Activated CD4-positive, alpha-beta memory T cell treated with anti-CD3 and anti-CD28 coated beads, Interleukin-2, amount 10 ng/mL, durations not matched to agents 7 days and 5 days (primary cell): ENCODE measurements around the gene MRPL10. TPM values are rescaled to one million over a fixed set of nuclear protein-coding genes. Genes with fewer than 3 reads are reported as not detected.
A peak's percentile ranks its signal among the peaks of the same experiment; 100 is the strongest.

Experiments used
- CTCF ChIA-PET: fragments of 350-600 bp; sonication (Branson Sonifier 250); formaldehyde crosslinking; loops from one replicate; lab custom pipeline; 2021; ENCODE audit warnings: antibody characterized with exemption, inconsistent platforms; lab: Charles Lee
- POLR2A ChIA-PET: fragments of 350-600 bp; sonication (Branson Sonifier 250); formaldehyde crosslinking; loops from one replicate; lab custom pipeline; 2021; ENCODE audit warnings: antibody characterized with exemption; lab: Charles Lee
- DNase-seq: peaks from one replicate; pipeline ENCODE4 v3.0.0-alpha.2; 2020
- H3K27ac Mint-ChIP-seq: one replicate; pipeline ENCODE4 v1.8.0; 2021; ENCODE audit warnings: mild to moderate bottlenecking, mixed read lengths
- H3K27me3 Mint-ChIP-seq: one replicate; pipeline ENCODE4 v1.8.0; 2021; ENCODE audit warnings: mixed read lengths
- H3K36me3 Mint-ChIP-seq: one replicate; pipeline ENCODE4 v1.8.0; 2021; ENCODE audit warnings: low read depth, mixed read lengths
- H3K4me1 Mint-ChIP-seq: one replicate; pipeline ENCODE4 v1.8.0; 2021; ENCODE audit warnings: mixed read lengths
- H3K4me3 Mint-ChIP-seq: one replicate; pipeline ENCODE4 v1.8.0; 2021; ENCODE audit warnings: mild to moderate bottlenecking, mixed read lengths
- H3K9me3 Mint-ChIP-seq: one replicate; pipeline ENCODE4 v1.8.0; 2021; ENCODE audit warnings: mixed read lengths
- total RNA-seq, 2 experiments: library from RNA; stranded (reverse); gene quantifications; one replicate each; pipeline ENCODE4 v1.2.3, GENCODE V29; 2021

Gene MRPL10
- total RNA-seq, 2 experiments from 2014 or later: 91.5 to 95.7 TPM

GRCh38 chr17:47853616-47854015 is 22.3 kb upstream of the MRPL10 start:
- peaks cover 83% of the 10 kb centered on the region for H3K27me3 Mint-ChIP-seq
- POLR2A ChIA-PET: interaction anchor here (1.2 to 1.5 kb wide), 2 partner anchors 22 to 42 kb away, joined by 3 to 5 read pairs; partner anchors contain the start of genes LRRC46 and MRPL10

GRCh38 chr17:47852113-47852949 is 21.0 kb upstream of the MRPL10 start:
- ChIA-PET CTCF (interaction anchor here (14.7 kb wide), 1 partner anchor 36 kb away, joined by 411 read pairs; the partner anchor contains the start of gene SP2), POLR2A (interaction anchor here (0.9 to 1.5 kb wide), 2 partner anchors 38 to 43 kb away, joined by 3 to 5 read pairs; no protein-coding TSS in a partner anchor)
- Mint-ChIP-seq H3K36me3 (no peaks in the 10 kb centered on the region), H3K4me1 (peaks cover 15% of the 10 kb centered on the region), H3K27me3 (peaks cover 84% of the 10 kb centered on the region), H3K4me3 (no peak overlapping the region), H3K9me3 (no peaks in the 10 kb centered on the region), H3K27ac (no peak overlapping the region)
- no peak for DNase-seq

More at GRCh38 chr17:47853616-47854015, 22.3 kb upstream of the MRPL10 start:
- no peak for DNase-seq
- H3K27ac Mint-ChIP-seq: no peak overlapping the region
- CTCF ChIA-PET: interaction anchor here (14.7 kb wide), 1 partner anchor 35 kb away, joined by 411 read pairs; the partner anchor contains the start of gene SP2
- no peak overlapping the region for H3K4me3 Mint-ChIP-seq
- H3K36me3 Mint-ChIP-seq: no peaks in the 10 kb centered on the region
- H3K9me3 Mint-ChIP-seq: no peaks in the 10 kb centered on the region
- peaks cover 15% of the 10 kb centered on the region for H3K4me1 Mint-ChIP-seq

GRCh38 chr17:47851764-47852112 is 20.4 kb upstream of the MRPL10 start:
- Mint-ChIP-seq H3K4me1 (peaks cover 15% of the 10 kb centered on the region), H3K4me3 (no peak overlapping the region)

GRCh38 chr17:47850692-47851573 is 19.6 kb upstream of the MRPL10 start, which contains the start of gene SP6:
SP6 (minus strand) TSS chr17:47851163; CDS start chr17:47848429, 2,734 bp downstream.
- Mint-ChIP-seq H3K9me3 (no peaks in the 10 kb centered on the region), H3K4me1 (peaks cover 15% of the 10 kb centered on the region)
- CTCF ChIA-PET: interaction anchor here (1.0 to 14.7 kb wide), 5 partner anchors 9 to 160 kb away, joined by 4 to 411 read pairs (median 4); partner anchors contain the start of genes CDK5RAP3, SCRN2 and SP2

More at GRCh38 chr17:47851764-47852112, 20.4 kb upstream of the MRPL10 start:
- POLR2A ChIA-PET: interaction anchor here (0.9 to 3.1 kb wide), 2 partner anchors 38 to 44 kb away, joined by 3 to 17 read pairs; partner anchors contain the start of gene SP2
- Mint-ChIP-seq H3K27ac (no peak overlapping the region), H3K36me3 (no peaks in the 10 kb centered on the region), H3K9me3 (no peaks in the 10 kb centered on the region), H3K27me3 (peaks cover 85% of the 10 kb centered on the region)
- DNase-seq: no peak
- CTCF ChIA-PET: interaction anchor here (14.7 kb wide), 1 partner anchor 37 kb away, joined by 411 read pairs; the partner anchor contains the start of gene SP2

GRCh38 chr17:47850373-47850691 is 19.0 kb upstream of the MRPL10 start:
- Mint-ChIP-seq H3K4me1 (peaks cover 15% of the 10 kb centered on the region), H3K36me3 (no peaks in the 10 kb centered on the region), H3K27ac (no peak overlapping the region), H3K4me3 (no peak overlapping the region), H3K27me3 (peaks cover 84% of the 10 kb centered on the region), H3K9me3 (no peaks in the 10 kb centered on the region)
- ChIA-PET CTCF (interaction anchor here (0.9 to 14.7 kb wide), 6 partner anchors 9 to 161 kb away, joined by 3 to 411 read pairs (median 4); partner anchors contain the start of genes CDK5RAP3, SCRN2 and SP2), POLR2A (interaction anchor here (0.7 to 3.1 kb wide), 2 partner anchors 9 to 46 kb away, joined by 3 to 17 read pairs; partner anchors contain the start of gene SP2)
- DNase-seq: no peak

More at GRCh38 chr17:47850692-47851573, 19.6 kb upstream of the MRPL10 start, which contains the start of gene SP6:
- Mint-ChIP-seq H3K4me3 (no peak within 1 kb of the TSS), H3K27me3 (peaks cover 84% of the 10 kb centered on the region), H3K36me3 (no peaks in the 10 kb centered on the region), H3K27ac (no peak within 1 kb of the TSS)
- DNase-seq: peak; percentile 65
- POLR2A ChIA-PET: interaction anchor here (0.7 to 3.1 kb wide), 2 partner anchors 8 to 45 kb away, joined by 3 to 17 read pairs; partner anchors contain the start of gene SP2

- CTCF ChIA-PET: interaction anchor here (0.8 to 14.7 kb wide), 4 partner anchors 31 to 131 kb away, joined by 3 to 411 read pairs (median 6); partner anchors contain the start of genes PNPO and SP2
- H3K4me1 Mint-ChIP-seq: peaks cover 17% of the 10 kb centered on the region
- H3K36me3 Mint-ChIP-seq: no peaks in the 10 kb centered on the region
- H3K4me3 Mint-ChIP-seq: no peak overlapping the region
- no peaks in the 10 kb centered on the region for H3K9me3 Mint-ChIP-seq
- POLR2A ChIA-PET: interaction anchor here (0.9 to 1.0 kb wide), 3 partner anchors 17 to 47 kb away, joined by 3 to 4 read pairs (median 3); partner anchors contain the start of genes LRRC46, MRPL10 and SP2
- H3K27ac Mint-ChIP-seq: no peak overlapping the region
- no peak for DNase-seq
- peaks cover 76% of the 10 kb centered on the region for H3K27me3 Mint-ChIP-seq
These were observed 16.8 kb upstream of the MRPL10 start for GRCh38 chr17:47848198-47848513.

GRCh38 chr17:47847341-47848197 is 16.2 kb upstream of the MRPL10 start:
- Mint-ChIP-seq H3K4me3 (no peak overlapping the region), H3K4me1 (peaks cover 21% of the 10 kb centered on the region), H3K27me3 (peaks cover 70% of the 10 kb centered on the region), H3K27ac (no peak overlapping the region), H3K36me3 (no peaks in the 10 kb centered on the region), H3K9me3 (no peaks in the 10 kb centered on the region)
- ChIA-PET CTCF (interaction anchor here (0.8 to 14.7 kb wide), 7 partner anchors 15 to 170 kb away, joined by 3 to 411 read pairs (median 3); partner anchors contain the start of genes MRPL10, PNPO and SP2), POLR2A (interaction anchor here (0.9 to 1.0 kb wide), 4 partner anchors 16 to 48 kb away, joined by 3 to 4 read pairs (median 3); partner anchors contain the start of genes LRRC46, MRPL10 and SP2)
- no peak for DNase-seq

GRCh38 chr17:47846716-47847340 is 15.5 kb upstream of the MRPL10 start:
- peaks cover 63% of the 10 kb centered on the region for H3K27me3 Mint-ChIP-seq
- ChIA-PET CTCF (interaction anchor here (1.0 to 14.7 kb wide), 5 partner anchors 16 to 171 kb away, joined by 3 to 411 read pairs (median 6); partner anchors contain the start of genes MRPL10 and SP2), POLR2A (interaction anchor here (0.9 to 1.0 kb wide), 2 partner anchors 15 to 48 kb away, joined by 3 read pairs; partner anchors contain the start of genes LRRC46 and MRPL10)
- no peak for DNase-seq
- H3K9me3 Mint-ChIP-seq: no peaks in the 10 kb centered on the region
- peaks cover 20% of the 10 kb centered on the region for H3K4me1 Mint-ChIP-seq
- no peak overlapping the region for H3K4me3 Mint-ChIP-seq
- H3K27ac Mint-ChIP-seq: no peak overlapping the region
- H3K36me3 Mint-ChIP-seq: no peaks in the 10 kb centered on the region

GRCh38 chr17:47845716-47846075 is 14.4 kb upstream of the MRPL10 start:
- DNase-seq: no peak
- Mint-ChIP-seq H3K27me3 (peaks cover 59% of the 10 kb centered on the region), H3K36me3 (no peaks in the 10 kb centered on the region), H3K9me3 (no peaks in the 10 kb centered on the region), H3K4me3 (no peak overlapping the region), H3K4me1 (peaks cover 26% of the 10 kb centered on the region), H3K27ac (no peak overlapping the region)
- ChIA-PET POLR2A (no interaction called here), CTCF (interaction anchor here (0.6 to 14.7 kb wide), 5 partner anchors 9 to 101 kb away, joined by 3 to 411 read pairs (median 4); partner anchors contain the start of gene SP2)

- Mint-ChIP-seq H3K27me3 (peaks cover 53% of the 10 kb centered on the region), H3K27ac (no peak overlapping the region)
These were observed 13.7 kb upstream of the MRPL10 start for GRCh38 chr17:47844814-47845715.

More at GRCh38 chr17:47844814-47845715, 13.7 kb upstream of the MRPL10 start:
- no peak for DNase-seq
- POLR2A ChIA-PET: interaction anchor here (6.3 kb wide), 1 partner anchor 50 kb away, joined by 53 read pairs; the partner anchor contains the start of gene SP2
- Mint-ChIP-seq H3K4me1 (peaks cover 28% of the 10 kb centered on the region), H3K36me3 (no peaks in the 10 kb centered on the region), H3K4me3 (no peak overlapping the region), H3K9me3 (no peaks in the 10 kb centered on the region)
- CTCF ChIA-PET: interaction anchor here (0.5 to 14.7 kb wide), 8 partner anchors 10 to 685 kb away, joined by 3 to 411 read pairs (median 4); partner anchors contain the start of genes CDK5RAP3 and SP2
